Activated B cell treated with CpG ODN at 0.5 μM for 24 hours (primary cell): ENCODE measurements around the gene DLX1. TPM values are rescaled to one million over a fixed set of nuclear protein-coding genes. Genes with fewer than 3 reads are reported as not detected.

Experiments
- ATAC-seq: fragments of 200-7000 bp; cut with Tn5 transposase; one replicate; pipeline ENCODE4 v1.10.0; 2021; ENCODE audit warnings: low read depth, mild to moderate bottlenecking, moderate library complexity
- CTCF ChIA-PET: fragments of 350-600 bp; sonication (Branson Sonifier 250); formaldehyde crosslinking; loops from one replicate; lab custom pipeline; 2021; ENCODE audit warnings: antibody characterized with exemption; lab: Charles Lee
- POLR2A ChIA-PET: fragments of 350-600 bp; sonication (Branson Sonifier 250); formaldehyde crosslinking; loops from one replicate; lab custom pipeline; 2021; ENCODE audit warnings: antibody characterized with exemption; lab: Charles Lee
- DNase-seq: peaks from one replicate; pipeline ENCODE4 v3.0.0; 2022
- H3K27ac Mint-ChIP-seq: one replicate; pipeline ENCODE4 v1.8.0; 2020; ENCODE audit warnings: mixed read lengths
- H3K27me3 Mint-ChIP-seq: one replicate; pipeline ENCODE4 v1.8.0; 2021; ENCODE audit warnings: mixed read lengths
- H3K36me3 Mint-ChIP-seq: one replicate; pipeline ENCODE4 v1.8.0; 2021; ENCODE audit warnings: low read depth, mixed read lengths
- H3K4me1 Mint-ChIP-seq: one replicate; pipeline ENCODE4 v1.8.0; 2021; ENCODE audit warnings: mixed read lengths
- H3K4me3 Mint-ChIP-seq: one replicate; pipeline ENCODE4 v1.8.0; 2020; ENCODE audit warnings: mild to moderate bottlenecking, mixed read lengths
- H3K9me3 Mint-ChIP-seq: one replicate; pipeline ENCODE4 v1.8.0; 2020; ENCODE audit warnings: mixed read lengths
- intact Hi-C: fragments of 100-400 bp; cut with micrococcal nuclease; formaldehyde crosslinking; loops from one replicate; pipeline ENCODE4 v1.15.1; 2024
- total RNA-seq: library from RNA; stranded (reverse); gene quantifications from 2 replicates; pipeline ENCODE4 v1.2.3, GENCODE V29; 2022
- TF ChIP-seq, protein P1 (sequence below): fragments of 200-600 bp; IDR thresholded peaks from one replicate; pipeline ENCODE4 v1.8.0; 2022; ENCODE audit warnings: antibody characterized with exemption, mild to moderate bottlenecking

The DLX1 gene
- total RNA-seq, 1 donor from 2014 or later: not detected

DNA sequence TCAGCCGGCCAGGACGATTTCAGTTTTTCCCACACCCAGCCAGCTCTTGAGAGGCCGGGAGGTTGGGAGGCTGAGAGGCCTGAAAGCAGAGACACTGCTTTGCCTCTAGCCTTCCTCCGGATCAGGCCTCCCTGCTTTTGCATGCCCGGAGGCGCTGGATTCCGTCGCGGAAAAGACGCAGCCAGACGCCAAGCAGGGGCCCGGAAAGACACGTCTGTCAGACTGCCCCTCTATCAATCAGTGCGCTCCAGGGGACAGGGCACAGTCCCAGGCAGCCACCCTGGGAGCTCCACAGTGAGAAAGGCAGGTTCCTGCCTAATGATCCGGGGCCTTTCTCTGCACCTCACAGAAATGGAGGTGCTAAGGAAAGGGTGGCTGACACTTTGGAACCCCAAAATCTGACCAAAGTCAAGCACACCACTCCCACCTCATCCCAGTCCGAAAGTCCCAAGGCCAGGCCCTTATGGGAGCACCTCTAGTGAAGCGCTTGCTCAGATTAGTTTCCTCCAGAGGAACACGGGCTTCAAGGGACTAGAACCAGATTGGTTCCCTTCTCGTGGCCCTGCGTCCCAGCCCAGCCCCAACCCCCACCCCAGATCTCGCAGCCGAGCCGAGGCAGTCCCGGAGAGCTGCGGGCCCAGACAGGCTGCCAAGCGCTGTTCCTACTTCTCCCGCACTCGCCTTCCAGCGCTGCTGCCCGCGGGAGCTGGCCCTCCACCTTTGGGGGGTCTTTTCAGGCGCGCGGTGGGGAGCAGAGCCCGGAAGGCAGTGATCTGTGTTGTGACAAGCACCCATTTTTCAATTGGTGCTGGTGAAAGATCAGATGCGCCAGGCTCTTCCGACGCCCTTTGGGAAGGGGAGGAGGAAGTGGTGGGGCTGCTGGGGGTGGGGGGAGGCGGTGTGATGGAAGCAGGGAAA is 5.0 kb downstream of the DLX1 start:
- POLR2A ChIA-PET: no interaction called here
- no peak overlapping the region for H3K27ac Mint-ChIP-seq
- DNase-seq: no peak

DNA sequence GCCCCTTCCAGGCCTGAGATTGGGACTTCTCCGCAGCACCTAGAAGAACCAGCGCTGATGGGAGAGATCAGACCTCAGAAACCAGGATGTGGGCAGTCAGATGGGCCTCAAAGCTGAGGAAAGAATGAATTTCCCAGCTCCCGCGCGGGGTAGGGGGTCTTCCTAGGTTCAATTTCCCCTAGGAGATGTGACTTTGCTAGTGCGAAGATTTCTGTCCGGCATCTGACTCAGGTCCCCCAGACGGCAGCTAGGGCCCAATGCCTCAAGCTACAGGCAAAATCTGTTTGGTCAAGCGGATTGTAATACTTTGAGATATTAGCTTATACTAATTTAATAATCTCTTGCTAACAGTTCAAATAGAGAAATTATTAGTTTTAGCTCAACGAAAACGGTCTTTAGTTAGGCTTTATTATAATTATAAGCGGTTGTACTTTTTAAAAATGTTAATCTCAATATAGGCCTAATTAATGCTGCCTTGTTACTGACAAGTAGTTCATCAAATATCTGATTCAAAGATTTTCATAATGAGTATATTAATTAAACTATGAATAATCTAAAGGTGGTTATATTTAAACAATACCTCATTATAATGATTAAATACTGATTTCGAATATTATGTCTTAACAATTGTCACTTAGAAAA is 5.8 kb downstream of the DLX1 start:
- intact Hi-C loops: no loop called here
- no peak overlapping the region for H3K4me3 Mint-ChIP-seq
- H3K9me3 Mint-ChIP-seq: peaks cover 2% of the 10 kb centered on the region
- peaks cover 35% of the 10 kb centered on the region for H3K4me1 Mint-ChIP-seq
- ChIA-PET POLR2A (no interaction called here), CTCF (no interaction called here)
- peaks cover 75% of the 10 kb centered on the region for H3K27me3 Mint-ChIP-seq
- ATAC-seq: no peak
- peaks cover 2% of the 10 kb centered on the region for H3K36me3 Mint-ChIP-seq
- no peak for DNase-seq
- TF ChIP-seq, protein P1, sequence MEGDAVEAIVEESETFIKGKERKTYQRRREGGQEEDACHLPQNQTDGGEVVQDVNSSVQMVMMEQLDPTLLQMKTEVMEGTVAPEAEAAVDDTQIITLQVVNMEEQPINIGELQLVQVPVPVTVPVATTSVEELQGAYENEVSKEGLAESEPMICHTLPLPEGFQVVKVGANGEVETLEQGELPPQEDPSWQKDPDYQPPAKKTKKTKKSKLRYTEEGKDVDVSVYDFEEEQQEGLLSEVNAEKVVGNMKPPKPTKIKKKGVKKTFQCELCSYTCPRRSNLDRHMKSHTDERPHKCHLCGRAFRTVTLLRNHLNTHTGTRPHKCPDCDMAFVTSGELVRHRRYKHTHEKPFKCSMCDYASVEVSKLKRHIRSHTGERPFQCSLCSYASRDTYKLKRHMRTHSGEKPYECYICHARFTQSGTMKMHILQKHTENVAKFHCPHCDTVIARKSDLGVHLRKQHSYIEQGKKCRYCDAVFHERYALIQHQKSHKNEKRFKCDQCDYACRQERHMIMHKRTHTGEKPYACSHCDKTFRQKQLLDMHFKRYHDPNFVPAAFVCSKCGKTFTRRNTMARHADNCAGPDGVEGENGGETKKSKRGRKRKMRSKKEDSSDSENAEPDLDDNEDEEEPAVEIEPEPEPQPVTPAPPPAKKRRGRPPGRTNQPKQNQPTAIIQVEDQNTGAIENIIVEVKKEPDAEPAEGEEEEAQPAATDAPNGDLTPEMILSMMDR: no peak
- no peak overlapping the region for H3K27ac Mint-ChIP-seq

More for the DNA sequence above, 5.0 kb downstream of the DLX1 start:
- H3K4me3 Mint-ChIP-seq: no peak overlapping the region
- ATAC-seq: no peak
- TF ChIP-seq, protein P1: no peak
- H3K4me1 Mint-ChIP-seq: peaks cover 32% of the 10 kb centered on the region
- peaks cover 2% of the 10 kb centered on the region for H3K9me3 Mint-ChIP-seq
- intact Hi-C loops: no loop called here
- CTCF ChIA-PET: no interaction called here
- peaks cover 2% of the 10 kb centered on the region for H3K36me3 Mint-ChIP-seq
- peaks cover 73% of the 10 kb centered on the region for H3K27me3 Mint-ChIP-seq

- ChIA-PET CTCF (no interaction called here), POLR2A (interaction anchor here (1.0 kb wide), 1 partner anchor 9 kb away, joined by 3 read pairs; no protein-coding TSS in a partner anchor)
- intact Hi-C loops: no loop called here
- H3K4me1 Mint-ChIP-seq: peaks cover 35% of the 10 kb centered on the region
- DNase-seq: no peak
- peaks cover 75% of the 10 kb centered on the region for H3K27me3 Mint-ChIP-seq
- H3K9me3 Mint-ChIP-seq: peaks cover 2% of the 10 kb centered on the region
- no peak for ATAC-seq
- TF ChIP-seq, protein P1: no peak
- H3K4me3 Mint-ChIP-seq: no peak overlapping the region
- H3K27ac Mint-ChIP-seq: no peak overlapping the region
- peaks cover 2% of the 10 kb centered on the region for H3K36me3 Mint-ChIP-seq
These were observed 6.7 kb downstream of the DLX1 start for GRCh38 chr2:172091761-172092566.

DNA sequence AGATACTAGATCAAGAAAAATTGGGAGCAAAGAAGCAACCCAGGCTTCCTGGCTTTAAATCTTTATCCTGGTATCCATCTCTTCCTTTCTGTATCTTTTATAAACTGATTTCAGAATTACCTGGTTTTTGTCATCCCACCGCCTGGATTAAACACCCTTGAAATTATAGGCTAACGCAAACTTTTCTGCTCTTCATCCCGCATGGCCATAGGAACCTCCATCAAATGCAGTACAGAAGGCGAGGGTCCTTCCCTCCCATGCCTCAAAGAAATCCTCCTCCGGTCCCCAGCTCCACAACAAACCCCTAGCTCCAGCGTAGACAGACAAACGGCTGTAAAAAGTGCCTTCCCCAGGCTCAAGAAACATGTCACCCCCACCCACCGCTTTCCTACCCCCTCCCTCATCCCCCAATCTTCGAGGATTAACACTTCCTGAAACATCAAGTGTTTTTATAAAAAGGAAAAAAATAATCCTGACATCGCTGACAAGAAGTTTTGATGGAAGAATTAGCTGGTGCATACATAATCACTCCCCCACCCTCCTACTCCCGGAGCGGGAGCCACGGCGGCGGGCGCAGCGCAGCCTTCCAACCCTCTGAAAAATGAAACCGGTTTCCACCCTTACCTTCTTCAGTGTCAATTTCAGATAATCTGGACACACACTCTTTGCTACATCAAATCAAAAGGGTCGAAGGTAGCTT is 7.6 kb downstream of the DLX1 start:
- CTCF ChIA-PET: no interaction called here
- no peaks in the 10 kb centered on the region for H3K36me3 Mint-ChIP-seq
- peaks cover 70% of the 10 kb centered on the region for H3K27me3 Mint-ChIP-seq
- peaks cover 2% of the 10 kb centered on the region for H3K9me3 Mint-ChIP-seq
- intact Hi-C loops: no loop called here
- no peak overlapping the region for H3K4me3 Mint-ChIP-seq
- H3K27ac Mint-ChIP-seq: no peak overlapping the region
- no peak for ATAC-seq
- DNase-seq: no peak
- POLR2A ChIA-PET: interaction anchor here (1.0 kb wide), 1 partner anchor 8 kb away, joined by 3 read pairs; no protein-coding TSS in a partner anchor
- TF ChIP-seq, protein P1: no peak
- H3K4me1 Mint-ChIP-seq: peaks cover 33% of the 10 kb centered on the region
